Measurements from ENCODE around the gene METAP2. TPM values are rescaled to one million over a fixed set of nuclear protein-coding genes. Genes with fewer than 3 reads are reported as not detected.
"Not testable (repeated sequence)": the region's sequence is repeated elsewhere in the genome, so short reads cannot be mapped to it uniquely, and the experiment has no call there.

METAP2 gene
- total and polyA plus RNA-seq, 2 experiments from 2014 or later: 55.6 to 64.3 TPM

DNA sequence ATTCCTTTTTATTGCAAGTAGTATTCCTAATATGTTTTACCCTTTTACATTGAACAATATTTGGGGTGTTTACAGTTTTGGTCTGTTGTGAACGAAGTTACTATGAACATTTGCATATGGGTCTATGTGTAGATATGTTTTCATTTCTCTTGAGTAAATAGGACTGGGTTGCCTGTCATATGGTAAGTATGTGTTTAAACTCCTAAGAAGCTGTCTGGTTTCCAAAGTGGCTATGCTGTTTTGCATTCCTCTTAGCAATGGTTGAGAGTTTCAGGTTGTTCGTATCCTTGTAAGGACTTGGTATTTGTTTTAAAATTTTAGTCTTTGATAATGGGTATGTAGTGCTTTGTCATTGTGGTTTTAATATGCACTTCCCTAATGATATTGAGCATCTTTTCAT, 6.3 kb downstream of the METAP2 start:
- no peak for TF ChIP-seq EZH2 (IDR thresholded peaks at IDR 0.05; ENCODE audit: insufficient read depth, poor library complexity, severe bottlenecking)
- no peak for TF ChIP-seq EZH2phosphoT487 (IDR thresholded peaks at IDR 0.05; ENCODE audit: insufficient read depth, low read depth)
- Histone ChIP-seq H3K4me1 (ENCODE audit: insufficient read depth) (peaks cover 13% of the 10 kb centered on the region; the same call in 1 of the 2 replicates), H3K79me2 (ENCODE audit: insufficient read depth) (peaks cover 100% of the 10 kb centered on the region), H4K20me1 (ENCODE audit: insufficient read depth) (peaks cover 24% of the 10 kb centered on the region; the same call in 1 of the 2 replicates), H2AFZ (no peak overlapping the region), H3K4me3 (no peak overlapping the region), H3K9ac (no peak overlapping the region), H3K9me3 (ENCODE audit: low read depth) (no peaks in the 10 kb centered on the region), H3K27ac (peak overlapping the region; percentile 25; the same call in 1 of the 2 replicates), H3K27me3 (replicated peaks; ENCODE audit: insufficient read depth) (no peaks in the 10 kb centered on the region), H3F3A (ENCODE audit: insufficient read depth) (peaks cover 12% of the 10 kb centered on the region; the same call in 1 of the 2 replicates), H3K9me2 (ENCODE audit: insufficient read depth) (no peaks in the 10 kb centered on the region), H3K36me3 (ENCODE audit: low read depth) (peaks cover 34% of the 10 kb centered on the region; the same call in 1 of the 2 replicates), H3K4me2 (ENCODE audit: unreplicated experiment) (no peak overlapping the region)
- peak; percentile 18 for DNase-seq
- in situ Hi-C loops (cut with MboI): no loop called here
- WGBS, 2 experiments (ENCODE audit: low coverage in 1 of 2, low lambda C conversion rate in 2 of 2, missing lambda C conversion rate in 2 of 2): 79 to 80% methylated on average over 2 of the region's 2 CpGs

DNA sequence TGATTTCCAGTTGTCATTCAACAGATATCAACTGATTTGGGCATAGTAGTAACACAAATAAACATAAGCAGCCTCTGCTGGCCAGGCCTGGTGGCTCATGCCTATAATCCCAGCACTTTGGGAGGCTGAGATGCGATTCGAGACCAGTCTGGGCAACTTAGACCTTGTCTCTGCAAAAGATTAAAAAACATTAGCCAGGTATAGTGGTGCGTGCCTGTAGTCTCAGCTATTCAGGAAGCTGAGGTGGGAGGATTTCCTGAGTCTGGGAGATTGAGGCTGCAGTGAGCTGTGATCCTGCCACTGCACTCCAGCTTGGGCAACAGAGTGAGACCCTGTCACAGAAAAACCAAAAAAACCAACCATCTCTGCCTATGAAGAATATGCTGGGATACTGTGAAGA, 7.1 kb downstream of the METAP2 start:
- H3K9me3 ChIP-seq (ENCODE audit: low read depth): no peaks in the 10 kb centered on the region
- no peak overlapping the region for H3K27ac ChIP-seq
- peaks cover 40% of the 10 kb centered on the region; the same call in 1 of the 2 replicates for H3K36me3 ChIP-seq (ENCODE audit: low read depth)
- DNase-seq: no peak
- no peak overlapping the region for H3K4me2 ChIP-seq (ENCODE audit: unreplicated experiment)
- peaks cover 16% of the 10 kb centered on the region; the same call in 1 of the 2 replicates for H4K20me1 ChIP-seq (ENCODE audit: insufficient read depth)
- peaks cover 12% of the 10 kb centered on the region; the same call in 1 of the 2 replicates for H3F3A ChIP-seq (ENCODE audit: insufficient read depth)
- peaks cover 100% of the 10 kb centered on the region for H3K79me2 ChIP-seq (ENCODE audit: insufficient read depth)
- H3K4me3 ChIP-seq: no peak overlapping the region
- H3K27me3 ChIP-seq (replicated peaks; ENCODE audit: insufficient read depth): no peaks in the 10 kb centered on the region
- no peak overlapping the region for H3K9ac ChIP-seq
- in situ Hi-C loops (cut with MboI): no loop called here
- no peaks in the 10 kb centered on the region for H3K9me2 ChIP-seq (ENCODE audit: insufficient read depth)
- no peak for TF ChIP-seq EZH2phosphoT487 (IDR thresholded peaks at IDR 0.05; ENCODE audit: insufficient read depth, low read depth)
- no peak for TF ChIP-seq EZH2 (IDR thresholded peaks at IDR 0.05; ENCODE audit: insufficient read depth, poor library complexity, severe bottlenecking)
- 0 out of 2 replicates have a peak, but pooled peaks cover 5% of the 10 kb centered on the region for H3K4me1 ChIP-seq (ENCODE audit: insufficient read depth)
- H2AFZ ChIP-seq: no peak overlapping the region
- 97 to 98% methylated on average over 3 of the region's 3 CpGs for WGBS, 2 experiments (ENCODE audit: low coverage in 1 of 2, low lambda C conversion rate in 2 of 2, missing lambda C conversion rate in 2 of 2)

DNA sequence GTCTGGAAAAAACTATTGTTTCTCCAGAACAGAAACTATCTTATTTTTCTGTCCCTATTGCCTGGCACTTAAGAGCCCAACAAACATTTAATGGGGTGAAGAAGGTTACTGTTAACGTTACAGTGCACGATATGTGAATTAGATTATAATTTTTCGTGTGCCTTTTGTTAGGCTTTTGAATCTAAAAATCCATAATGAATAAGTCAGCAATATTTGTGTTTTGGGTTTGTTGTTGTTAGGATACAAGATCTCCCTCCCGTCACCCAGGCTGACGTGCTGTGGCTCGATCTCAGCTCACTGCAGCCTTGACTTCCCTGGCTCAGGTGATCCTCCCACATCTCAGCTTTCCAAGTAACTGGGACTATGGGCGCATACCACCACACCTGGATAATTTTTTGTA, 7.9 kb downstream of the METAP2 start:
- 0 out of 2 replicates have a peak, but pooled peaks cover 5% of the 10 kb centered on the region for H3K4me1 ChIP-seq (ENCODE audit: insufficient read depth)
- no peaks in the 10 kb centered on the region for H3K9me2 ChIP-seq (ENCODE audit: insufficient read depth)
- no peak overlapping the region for H3K27ac ChIP-seq
- no peak overlapping the region for H2AFZ ChIP-seq
- 70 to 75% methylated on average over 7 of the region's 7 CpGs for WGBS, 2 experiments (ENCODE audit: low coverage in 1 of 2, low lambda C conversion rate in 2 of 2, missing lambda C conversion rate in 2 of 2)
- peaks cover 15% of the 10 kb centered on the region; the same call in 1 of the 2 replicates for H4K20me1 ChIP-seq (ENCODE audit: insufficient read depth)
- H3K4me3 ChIP-seq: no peak overlapping the region
- DNase-seq: no peak
- no peak overlapping the region for H3K9ac ChIP-seq
- H3K79me2 ChIP-seq (ENCODE audit: insufficient read depth): peaks cover 100% of the 10 kb centered on the region
- peaks cover 40% of the 10 kb centered on the region; the same call in 1 of the 2 replicates for H3K36me3 ChIP-seq (ENCODE audit: low read depth)
- H3F3A ChIP-seq (ENCODE audit: insufficient read depth): peaks cover 12% of the 10 kb centered on the region; the same call in 1 of the 2 replicates
- TF ChIP-seq EZH2 (IDR thresholded peaks at IDR 0.05; ENCODE audit: insufficient read depth, poor library complexity, severe bottlenecking) (no peak), EZH2phosphoT487 (IDR thresholded peaks at IDR 0.05; ENCODE audit: insufficient read depth, low read depth) (no peak)
- no peaks in the 10 kb centered on the region for H3K27me3 ChIP-seq (replicated peaks; ENCODE audit: insufficient read depth)
- no peak overlapping the region for H3K4me2 ChIP-seq (ENCODE audit: unreplicated experiment)
- no peaks in the 10 kb centered on the region for H3K9me3 ChIP-seq (ENCODE audit: low read depth)
- in situ Hi-C loops (cut with MboI): no loop called here

DNA sequence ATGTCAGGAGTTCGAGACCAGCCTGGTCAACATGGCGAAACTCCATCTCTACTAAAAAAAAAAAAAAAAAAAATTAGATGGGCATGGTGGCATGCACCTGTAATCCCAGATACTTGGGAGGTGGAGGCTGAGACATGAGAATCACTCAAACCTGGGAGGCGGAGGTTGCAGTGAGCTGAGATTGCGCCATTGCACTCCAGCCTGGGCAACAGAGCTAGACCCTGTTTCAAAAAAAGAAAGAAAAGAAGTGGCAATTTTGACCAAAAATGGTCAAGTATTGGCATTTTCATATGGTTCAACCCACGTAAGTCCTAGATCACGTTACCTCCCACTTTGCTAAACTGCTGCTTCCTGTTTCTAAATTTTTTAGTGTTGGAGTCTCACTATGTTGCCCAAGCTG, 8.6 kb downstream of the METAP2 start:
- H3K9me3 ChIP-seq (ENCODE audit: low read depth); H3K4me3 ChIP-seq; H3K27ac ChIP-seq; H3K9ac ChIP-seq; H3K9me2 ChIP-seq (ENCODE audit: insufficient read depth); H3K27me3 ChIP-seq (replicated peaks; ENCODE audit: insufficient read depth); DNase-seq; H3K4me2 ChIP-seq (ENCODE audit: unreplicated experiment); H2AFZ ChIP-seq; in situ Hi-C loops (cut with MboI); H3K4me1 ChIP-seq (ENCODE audit: insufficient read depth): not testable (repeated sequence)
- H4K20me1 ChIP-seq (ENCODE audit: insufficient read depth): peaks cover 15% of the 10 kb centered on the region; the same call in 1 of the 2 replicates
- 98 to 100% methylated on average over 5 to 6 of the region's 6 CpGs for whole genome bisulfite sequencing, 2 experiments (ENCODE audit: low coverage in 1 of 2, low lambda C conversion rate in 2 of 2, missing lambda C conversion rate in 2 of 2)
- peaks cover 12% of the 10 kb centered on the region; the same call in 1 of the 2 replicates for H3F3A ChIP-seq (ENCODE audit: insufficient read depth)
- peaks cover 99% of the 10 kb centered on the region for H3K79me2 ChIP-seq (ENCODE audit: insufficient read depth)
- H3K36me3 ChIP-seq (ENCODE audit: low read depth): peaks cover 40% of the 10 kb centered on the region; the same call in 1 of the 2 replicates

Data from GM23248 (cell line).